ENCODE results near the gene PPFIBP2. TPM values are rescaled to one million over a fixed set of nuclear protein-coding genes. Genes with fewer than 3 reads are reported as not detected.

The PPFIBP2 gene
- total and polyA plus RNA-seq, 11 donors = 10.5 to 31.1 (median 20.8) TPM

- H3K9me3 ChIP-seq = no peaks in the 10 kb centered on the region
- DNase-seq (no peak), ATAC-seq (peak in 3 of 4 donors; percentile 50 to 68 (median 51))
- TF ChIP-seq POLR2A (IDR thresholded peaks at IDR 0.05) (no peak), CTCF (IDR thresholded peaks at IDR 0.05) (no peak)
- WGBS, 4 donors = 72 to 86% (median 75%) methylated on average over 6 of the region's 6 CpGs
- intact Hi-C loops (cut with DNase I) = no loop called here
- peaks cover 0 to 5% (median 0%) of the 10 kb centered on the region in 12 donors for H3K4me1 ChIP-seq
- peaks cover 0 to 29% (median 13%) of the 10 kb centered on the region in 9 donors for H3K36me3 ChIP-seq
- no peak overlapping the region for H3K27ac ChIP-seq
- no peak overlapping the region for H3K4me3 ChIP-seq
- H3K27me3 ChIP-seq = no peaks in the 10 kb centered on the region
Measured at GRCh38 chr11:7600205-7600775, 86.5 kb downstream of the PPFIBP2 start.

GRCh38 chr11:7603031-7603781, 89.4 kb downstream of the PPFIBP2 start:
- WGBS, 4 donors = 81 to 84% (median 81%) methylated on average over 4 of the region's 4 CpGs
- Histone ChIP-seq H3K9me3 (no peaks in the 10 kb centered on the region), H3K27ac (no peak overlapping the region), H3K4me3 (no peak overlapping the region), H3K4me1 (peaks cover 0 to 13% (median 2%) of the 10 kb centered on the region in 12 donors), H3K36me3 (peaks cover 0 to 15% (median 3%) of the 10 kb centered on the region in 9 donors), H3K27me3 (no peaks in the 10 kb centered on the region)
- DNase-seq (no peak), ATAC-seq (no peak)
- intact Hi-C loops (cut with DNase I) = no loop called here
- TF ChIP-seq POLR2A (IDR thresholded peaks at IDR 0.05) (no peak), CTCF (IDR thresholded peaks at IDR 0.05) (no peak)

DNA sequence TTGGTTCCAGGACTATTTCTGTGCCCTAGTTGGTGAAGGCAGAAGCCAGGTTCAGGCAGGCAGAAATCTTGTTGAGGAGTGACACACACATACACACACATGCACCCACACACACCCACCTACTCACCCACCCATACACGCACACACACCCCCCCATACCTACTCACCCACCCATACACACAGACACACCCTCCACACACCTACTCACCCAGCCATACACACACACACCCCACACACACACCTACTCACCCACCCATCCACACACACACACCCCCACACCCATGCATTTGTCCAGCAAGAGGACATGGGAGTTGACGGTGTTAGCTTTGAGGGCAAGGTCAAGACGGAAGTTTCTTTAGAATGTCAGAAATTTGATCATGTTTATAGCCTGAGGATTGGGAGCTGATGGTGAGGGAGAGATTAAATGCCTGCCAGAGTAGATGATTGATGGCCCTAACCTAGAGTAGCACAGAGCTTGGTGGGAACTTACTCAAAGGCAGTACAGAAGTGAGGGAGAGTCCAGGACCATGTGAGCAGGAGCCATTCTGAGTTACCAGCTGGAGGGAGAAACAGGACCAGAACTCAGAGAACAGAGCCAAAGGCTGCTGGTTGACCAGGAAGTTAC, 90.6 kb downstream of the PPFIBP2 start:
- Histone ChIP-seq H3K4me1 (peaks cover 0 to 13% (median 2%) of the 10 kb centered on the region in 12 donors), H3K4me3 (no peak overlapping the region), H3K9me3 (no peaks in the 10 kb centered on the region), H3K27ac (no peak overlapping the region), H3K36me3 (peaks cover 0 to 10% (median 0%) of the 10 kb centered on the region in 9 donors), H3K27me3 (no peaks in the 10 kb centered on the region)
- ATAC-seq = peak in 1 of 4 donors; percentile 18
- WGBS, 4 donors = 91 to 98% (median 94%) methylated on average over 3 of the region's 3 CpGs
- no peak for DNase-seq
- intact Hi-C loops (cut with DNase I) = no loop called here
- TF ChIP-seq CTCF (IDR thresholded peaks at IDR 0.05) = no peak
